Epithelial cell of esophagus (primary cell): ENCODE results near the gene GATB.

Experiments
- DNase-seq: peaks from one replicate; pipeline ENCODE4 v3.0.0; 2010; ENCODE audit warnings: low read depth
- H3K4me3 ChIP-seq: 2 replicates; pipeline ENCODE4 v1.5.1; 2011; ENCODE audit warnings: mild to moderate bottlenecking, low read length, control low read depth
- TF ChIP-seq, protein P1 (sequence below): IDR thresholded peaks from 2 replicates; pipeline ENCODE4 v1.5.1; 2011; ENCODE audit warnings: low read depth, mild to moderate bottlenecking, low read length, control low read depth, inconsistent platforms; ENCODE audit not compliant: insufficient read depth; ENCODE audit errors: missing control alignments

Gene GATB

DNA sequence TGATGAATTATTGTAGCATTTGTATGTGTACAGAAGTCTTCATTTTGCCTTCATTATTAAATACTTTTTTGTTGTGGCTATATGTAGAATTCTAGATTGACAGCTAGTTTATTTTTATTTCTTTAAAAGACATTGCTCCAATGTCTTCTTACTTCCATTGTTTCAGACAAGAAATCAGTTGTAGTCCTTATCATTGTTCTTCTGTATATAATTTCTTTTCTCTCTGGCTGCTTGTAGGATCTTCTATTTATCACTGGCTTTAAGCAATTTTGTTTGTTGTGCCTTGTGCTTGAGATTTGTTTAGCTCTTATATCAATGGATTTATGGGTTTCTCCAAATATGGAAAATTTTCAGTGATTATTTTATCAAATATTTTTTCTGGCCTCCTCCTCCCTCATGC, 13.5 kb upstream of the GATB start:
- TF ChIP-seq, protein P1, sequence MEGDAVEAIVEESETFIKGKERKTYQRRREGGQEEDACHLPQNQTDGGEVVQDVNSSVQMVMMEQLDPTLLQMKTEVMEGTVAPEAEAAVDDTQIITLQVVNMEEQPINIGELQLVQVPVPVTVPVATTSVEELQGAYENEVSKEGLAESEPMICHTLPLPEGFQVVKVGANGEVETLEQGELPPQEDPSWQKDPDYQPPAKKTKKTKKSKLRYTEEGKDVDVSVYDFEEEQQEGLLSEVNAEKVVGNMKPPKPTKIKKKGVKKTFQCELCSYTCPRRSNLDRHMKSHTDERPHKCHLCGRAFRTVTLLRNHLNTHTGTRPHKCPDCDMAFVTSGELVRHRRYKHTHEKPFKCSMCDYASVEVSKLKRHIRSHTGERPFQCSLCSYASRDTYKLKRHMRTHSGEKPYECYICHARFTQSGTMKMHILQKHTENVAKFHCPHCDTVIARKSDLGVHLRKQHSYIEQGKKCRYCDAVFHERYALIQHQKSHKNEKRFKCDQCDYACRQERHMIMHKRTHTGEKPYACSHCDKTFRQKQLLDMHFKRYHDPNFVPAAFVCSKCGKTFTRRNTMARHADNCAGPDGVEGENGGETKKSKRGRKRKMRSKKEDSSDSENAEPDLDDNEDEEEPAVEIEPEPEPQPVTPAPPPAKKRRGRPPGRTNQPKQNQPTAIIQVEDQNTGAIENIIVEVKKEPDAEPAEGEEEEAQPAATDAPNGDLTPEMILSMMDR, result no peak

DNA sequence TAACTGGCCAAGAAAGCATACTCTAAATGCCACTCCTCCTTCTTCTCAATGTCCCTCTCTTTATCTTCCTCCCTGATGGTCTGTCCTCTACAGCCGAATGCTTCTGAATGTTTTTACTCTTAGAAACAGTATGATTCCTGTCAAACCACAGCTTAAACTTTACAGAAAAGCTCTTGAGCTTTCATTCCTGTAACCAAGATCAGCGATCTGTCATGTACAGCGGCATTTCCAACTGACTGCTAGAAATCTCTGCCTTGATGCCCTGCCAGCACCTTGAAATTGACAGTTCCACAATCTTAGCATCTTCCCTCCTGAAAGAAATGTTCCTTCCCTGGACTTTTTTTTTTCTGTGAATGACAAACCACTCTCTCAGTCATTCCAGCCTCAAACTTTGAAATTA, 11.5 kb upstream of the GATB start:
- H3K4me3 ChIP-seq, result no peak overlapping the region
- TF ChIP-seq, protein P1, result no peak
- no peak for DNase-seq

More for the DNA sequence above, 13.5 kb upstream of the GATB start:
- DNase-seq, result no peak
- H3K4me3 ChIP-seq, result no peak overlapping the region

DNA sequence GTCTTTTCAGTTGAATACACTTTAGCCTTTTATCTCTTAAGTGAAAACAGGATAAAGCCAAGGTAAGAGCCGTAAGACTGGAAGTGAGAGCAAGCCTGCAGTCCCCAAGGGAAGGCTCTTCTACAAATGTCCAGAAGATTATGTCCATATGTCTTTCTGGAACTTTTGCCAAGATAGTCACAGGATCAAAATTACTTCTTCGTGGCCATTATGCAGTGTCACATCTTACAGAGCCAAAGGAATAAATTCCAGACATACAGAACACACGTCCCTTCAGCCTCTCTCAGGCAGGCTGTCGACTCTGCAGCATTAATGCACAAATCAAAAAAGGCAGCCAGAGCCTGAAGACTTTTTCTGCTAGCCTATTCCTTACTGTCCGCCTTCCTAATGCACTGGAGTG, 10.9 kb upstream of the GATB start:
- DNase-seq, result no peak
- TF ChIP-seq, protein P1, result no peak

DNA sequence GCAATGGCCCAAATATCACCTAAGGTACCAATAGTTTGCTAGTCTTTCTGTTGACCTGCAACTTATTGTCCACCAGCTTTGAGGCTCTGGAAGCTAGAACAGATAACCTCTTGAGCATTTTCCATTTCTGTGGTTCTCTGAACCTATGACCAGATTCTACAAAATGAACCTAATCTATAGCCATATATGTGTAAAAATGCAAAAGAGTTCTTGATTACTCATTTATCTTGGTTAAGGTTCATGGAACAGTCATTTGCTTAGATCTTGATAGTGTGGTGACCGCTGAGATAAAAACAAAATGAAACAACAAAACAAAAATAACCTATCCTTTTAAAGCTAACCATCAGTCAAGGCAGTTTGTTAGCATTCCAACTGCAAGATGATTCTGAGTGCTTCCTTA, 9.3 kb upstream of the GATB start:
- DNase-seq, result no peak
- no peak overlapping the region for H3K4me3 ChIP-seq
- TF ChIP-seq, protein P1, result no peak

More for the DNA sequence above, 10.9 kb upstream of the GATB start:
- no peak overlapping the region for H3K4me3 ChIP-seq

DNA sequence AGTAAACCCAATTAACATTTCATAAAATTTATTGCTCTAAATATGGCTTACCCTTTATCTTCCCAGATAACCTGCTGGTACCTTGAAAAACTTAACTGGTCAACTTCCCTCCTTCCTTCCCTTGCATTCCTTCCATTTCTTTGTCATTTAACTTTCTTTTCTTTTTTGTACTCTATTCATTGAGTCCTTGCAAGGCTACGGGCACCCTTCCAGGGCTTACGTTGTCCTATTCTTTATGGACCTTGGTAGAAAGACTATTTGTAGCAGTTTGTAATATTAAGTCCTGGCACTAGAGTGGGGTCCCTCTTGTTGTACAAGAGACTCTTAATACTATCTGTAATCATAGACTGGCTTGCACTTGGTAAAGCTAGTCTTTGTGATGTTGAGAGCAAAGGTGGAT, 8.0 kb upstream of the GATB start:
- no peak for DNase-seq
- no peak overlapping the region for H3K4me3 ChIP-seq
- TF ChIP-seq, protein P1, result no peak

DNA sequence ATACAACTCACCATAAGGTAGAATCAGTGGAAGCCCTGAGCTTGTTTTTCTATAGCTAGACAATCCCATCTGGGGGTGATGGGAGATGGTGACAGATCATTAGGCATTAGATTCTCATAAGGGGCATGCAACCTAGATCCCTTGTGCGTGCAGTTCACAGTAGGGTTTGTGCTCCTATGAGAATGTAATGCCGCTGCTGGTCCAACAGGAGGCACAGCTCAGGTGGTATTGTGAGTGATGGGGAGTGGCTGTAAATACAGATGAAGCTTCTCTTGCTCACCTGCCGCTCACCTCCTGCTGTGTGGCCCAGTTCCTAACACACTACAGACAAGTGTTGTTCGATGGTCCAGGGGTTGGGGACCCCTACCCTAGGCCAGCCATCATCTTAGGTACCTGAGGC, 5.9 kb upstream of the GATB start:
- DNase-seq, result peak; percentile 61
- TF ChIP-seq, protein P1, result peak; percentile 44

DNA sequence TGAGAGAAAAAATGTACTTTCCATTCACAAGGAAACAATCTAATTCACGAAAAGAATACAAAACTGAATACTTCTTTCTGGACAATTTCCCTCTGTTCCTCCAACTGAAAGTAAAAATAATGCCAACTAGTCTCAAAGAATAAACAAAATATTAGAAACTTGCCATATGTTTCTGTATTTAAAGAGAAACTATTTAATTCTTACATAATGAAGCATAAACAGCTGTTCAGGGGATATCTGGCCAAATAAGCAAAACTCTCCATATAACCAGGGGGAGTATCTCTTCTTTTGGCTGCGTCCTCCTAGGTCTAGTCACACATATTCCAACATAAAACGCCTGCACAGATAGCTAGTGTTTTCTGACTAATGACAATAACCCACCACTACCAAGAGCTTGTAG, 805 bp downstream of the GATB start:
- no peak for DNase-seq
- peak overlapping the region; percentile 94 for H3K4me3 ChIP-seq
- TF ChIP-seq, protein P1, result no peak

More for the DNA sequence above, 5.9 kb upstream of the GATB start:
- no peak overlapping the region for H3K4me3 ChIP-seq
